ENCODE measurements around the gene ZBTB18. TPM values are rescaled to one million over a fixed set of nuclear protein-coding genes. Genes with fewer than 3 reads are reported as not detected.
"Not testable (repeated sequence)": the region's sequence is repeated elsewhere in the genome, so short reads cannot be mapped to it uniquely, and the experiment has no call there.

ZBTB18 gene
- total RNA-seq, 2 donors from 2014 or later, result 15.4 to 17.9 TPM

DNA sequence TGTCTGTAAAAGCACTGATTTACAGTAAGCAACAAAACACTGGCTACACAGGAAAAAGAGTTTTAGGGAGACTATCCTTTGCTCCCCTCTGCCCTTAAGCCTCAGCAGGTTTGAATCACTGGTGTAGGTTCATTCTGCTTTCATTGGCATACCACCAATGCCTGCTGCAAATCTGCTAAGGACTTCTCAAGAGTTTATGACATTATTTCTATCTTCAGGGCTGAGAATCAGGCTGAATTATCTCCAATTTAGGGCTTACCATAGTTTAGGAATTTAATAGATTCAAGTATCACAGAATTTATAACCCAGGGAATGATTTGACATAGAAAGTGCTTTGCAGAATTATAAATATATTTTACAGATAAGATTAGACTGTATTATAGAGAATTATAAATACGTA is 6.7 kb upstream of the ZBTB18 start:
- H3K9me3 ChIP-seq (ENCODE audit: control insufficient read depth, low read length), result no peaks in the 10 kb centered on the region
- TF ChIP-seq, protein P1, sequence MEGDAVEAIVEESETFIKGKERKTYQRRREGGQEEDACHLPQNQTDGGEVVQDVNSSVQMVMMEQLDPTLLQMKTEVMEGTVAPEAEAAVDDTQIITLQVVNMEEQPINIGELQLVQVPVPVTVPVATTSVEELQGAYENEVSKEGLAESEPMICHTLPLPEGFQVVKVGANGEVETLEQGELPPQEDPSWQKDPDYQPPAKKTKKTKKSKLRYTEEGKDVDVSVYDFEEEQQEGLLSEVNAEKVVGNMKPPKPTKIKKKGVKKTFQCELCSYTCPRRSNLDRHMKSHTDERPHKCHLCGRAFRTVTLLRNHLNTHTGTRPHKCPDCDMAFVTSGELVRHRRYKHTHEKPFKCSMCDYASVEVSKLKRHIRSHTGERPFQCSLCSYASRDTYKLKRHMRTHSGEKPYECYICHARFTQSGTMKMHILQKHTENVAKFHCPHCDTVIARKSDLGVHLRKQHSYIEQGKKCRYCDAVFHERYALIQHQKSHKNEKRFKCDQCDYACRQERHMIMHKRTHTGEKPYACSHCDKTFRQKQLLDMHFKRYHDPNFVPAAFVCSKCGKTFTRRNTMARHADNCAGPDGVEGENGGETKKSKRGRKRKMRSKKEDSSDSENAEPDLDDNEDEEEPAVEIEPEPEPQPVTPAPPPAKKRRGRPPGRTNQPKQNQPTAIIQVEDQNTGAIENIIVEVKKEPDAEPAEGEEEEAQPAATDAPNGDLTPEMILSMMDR (conservative IDR thresholded peaks at IDR 0.05), result no peak
- Mint-ChIP-seq H3K9me3 (no peaks in the 10 kb centered on the region), H3K27me3 (ENCODE audit: insufficient read depth) (peaks cover 4% of the 10 kb centered on the region), H3K4me1 (peaks cover 6% of the 10 kb centered on the region), H3K27ac (no peak overlapping the region), H3K36me3 (ENCODE audit: low read depth) (no peaks in the 10 kb centered on the region), H3K4me3 (no peak overlapping the region)
- H3K27me3 ChIP-seq (ENCODE audit: control insufficient read depth, insufficient read depth, low read length, poor library complexity, severe bottlenecking), result peaks cover 15% of the 10 kb centered on the region
- no CpG with 5 or more reads among the region's 1 CpG for WGBS, 2 experiments (ENCODE audit: insufficient coverage in 1 of 2, insufficient read length in 1 of 2)
- no peak overlapping the region for H3K27ac ChIP-seq (ENCODE audit: low read depth, low read length)
- H3K4me1 ChIP-seq (ENCODE audit: control insufficient read depth, insufficient read depth, low read length), result no peaks in the 10 kb centered on the region
- no peak overlapping the region for H3K9ac ChIP-seq (ENCODE audit: extremely low read depth, low read length, poor library complexity, severe bottlenecking)
- no peak for DNase-seq
- no peaks in the 10 kb centered on the region for H3K36me3 ChIP-seq (ENCODE audit: control insufficient read depth, insufficient read depth, low read length)
- no peak overlapping the region for H3K4me3 ChIP-seq (ENCODE audit: low read length)

DNA sequence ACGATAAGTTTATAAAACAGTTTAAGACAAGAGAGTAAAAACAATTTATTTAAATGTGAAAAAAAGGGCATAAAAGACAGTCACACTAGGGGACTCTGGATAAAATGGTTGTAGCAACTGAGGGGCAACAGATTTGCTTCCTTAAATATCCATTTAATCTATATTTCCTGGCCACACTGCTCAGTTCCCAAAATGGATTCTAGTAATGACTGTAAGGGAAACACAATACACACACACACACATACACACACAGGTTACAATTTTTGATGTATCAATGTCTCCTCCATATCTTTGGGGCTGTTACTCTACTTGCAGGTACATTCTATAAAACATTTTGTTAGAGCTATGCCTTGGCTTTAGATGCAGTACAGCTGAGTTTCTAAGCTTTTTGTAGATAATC is 4.8 kb upstream of the ZBTB18 start:
- H3K4me3 ChIP-seq (ENCODE audit: low read length); H3K27me3 Mint-ChIP-seq (ENCODE audit: insufficient read depth); H3K36me3 ChIP-seq (ENCODE audit: control insufficient read depth, insufficient read depth, low read length); H3K9ac ChIP-seq (ENCODE audit: extremely low read depth, low read length, poor library complexity, severe bottlenecking); H3K4me3 Mint-ChIP-seq; H3K9me3 ChIP-seq (ENCODE audit: control insufficient read depth, low read length); H3K4me1 ChIP-seq (ENCODE audit: control insufficient read depth, insufficient read depth, low read length); H3K4me1 Mint-ChIP-seq; H3K36me3 Mint-ChIP-seq (ENCODE audit: low read depth); H3K27ac Mint-ChIP-seq; H3K27ac ChIP-seq (ENCODE audit: low read depth, low read length); H3K9me3 Mint-ChIP-seq; DNase-seq: not testable (repeated sequence)
- 100% methylated on average over 1 of the region's 1 CpG for WGBS, 2 experiments (ENCODE audit: insufficient coverage in 1 of 2, insufficient read length in 1 of 2)
- H3K27me3 ChIP-seq (ENCODE audit: control insufficient read depth, insufficient read depth, low read length, poor library complexity, severe bottlenecking), result peaks cover 15% of the 10 kb centered on the region

DNA sequence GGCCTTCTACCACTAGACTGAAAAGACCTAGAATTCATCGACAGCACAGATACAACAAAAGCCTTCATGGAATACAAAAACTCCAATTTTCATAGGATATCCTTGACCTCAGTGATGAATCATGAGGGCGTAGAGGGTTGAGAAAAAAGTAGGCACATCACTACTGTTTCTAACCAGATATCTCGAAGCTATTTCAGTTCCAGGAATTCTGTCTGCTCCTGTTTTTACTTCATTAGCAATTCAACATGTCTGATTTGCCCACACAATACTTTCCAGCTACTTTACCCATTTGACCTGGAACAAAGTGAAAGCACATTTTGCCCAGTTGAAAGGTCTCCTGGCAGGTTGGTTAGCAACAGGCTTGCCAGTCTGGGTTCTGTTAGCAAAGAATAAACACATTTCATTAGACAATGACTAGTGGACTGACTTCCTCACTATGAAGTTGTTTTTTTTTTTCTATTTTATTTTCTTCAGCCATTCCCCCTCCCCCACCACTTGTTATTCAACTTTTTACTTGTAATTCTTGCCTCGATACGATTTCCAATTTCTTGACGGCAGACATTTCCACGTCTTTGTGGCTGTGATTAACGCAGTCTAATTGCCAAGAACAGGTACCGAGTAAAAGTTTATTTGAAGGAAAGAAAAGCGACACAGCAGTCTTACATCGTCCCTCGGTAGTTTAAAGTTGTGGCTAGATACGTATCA is 4.0 kb upstream of the ZBTB18 start:
- H3K4me1 ChIP-seq (ENCODE audit: control insufficient read depth, insufficient read depth, low read length), result peaks cover 13% of the 10 kb centered on the region
- TF ChIP-seq, protein P1 (conservative IDR thresholded peaks at IDR 0.05), result no peak
- peaks cover 15% of the 10 kb centered on the region for H3K27me3 ChIP-seq (ENCODE audit: control insufficient read depth, insufficient read depth, low read length, poor library complexity, severe bottlenecking)
- H3K36me3 ChIP-seq (ENCODE audit: control insufficient read depth, insufficient read depth, low read length), result no peaks in the 10 kb centered on the region
- H3K9me3 ChIP-seq (ENCODE audit: control insufficient read depth, low read length), result no peaks in the 10 kb centered on the region
- H3K9me3 Mint-ChIP-seq, result no peaks in the 10 kb centered on the region
- WGBS, 2 experiments (ENCODE audit: insufficient coverage in 1 of 2, insufficient read length in 1 of 2), result 14 to 21% methylated on average over 12 to 13 of the region's 13 CpGs
- H3K4me3 ChIP-seq (ENCODE audit: low read length), result peak overlapping the region; percentile 85
- no peaks in the 10 kb centered on the region for H3K36me3 Mint-ChIP-seq (ENCODE audit: low read depth)
- H3K4me3 Mint-ChIP-seq, result no peak overlapping the region
- peaks cover 6% of the 10 kb centered on the region for H3K4me1 Mint-ChIP-seq
- DNase-seq, result no peak
- H3K27me3 Mint-ChIP-seq (ENCODE audit: insufficient read depth), result peaks cover 4% of the 10 kb centered on the region
- H3K27ac Mint-ChIP-seq, result peak overlapping the region; percentile 92
- H3K9ac ChIP-seq (ENCODE audit: extremely low read depth, low read length, poor library complexity, severe bottlenecking), result peak overlapping the region; percentile 66
- peak overlapping the region; percentile 99 for H3K27ac ChIP-seq (ENCODE audit: low read depth, low read length)
